ENCODE measurements around the gene SMAD3.

SMAD3 gene

DNA sequence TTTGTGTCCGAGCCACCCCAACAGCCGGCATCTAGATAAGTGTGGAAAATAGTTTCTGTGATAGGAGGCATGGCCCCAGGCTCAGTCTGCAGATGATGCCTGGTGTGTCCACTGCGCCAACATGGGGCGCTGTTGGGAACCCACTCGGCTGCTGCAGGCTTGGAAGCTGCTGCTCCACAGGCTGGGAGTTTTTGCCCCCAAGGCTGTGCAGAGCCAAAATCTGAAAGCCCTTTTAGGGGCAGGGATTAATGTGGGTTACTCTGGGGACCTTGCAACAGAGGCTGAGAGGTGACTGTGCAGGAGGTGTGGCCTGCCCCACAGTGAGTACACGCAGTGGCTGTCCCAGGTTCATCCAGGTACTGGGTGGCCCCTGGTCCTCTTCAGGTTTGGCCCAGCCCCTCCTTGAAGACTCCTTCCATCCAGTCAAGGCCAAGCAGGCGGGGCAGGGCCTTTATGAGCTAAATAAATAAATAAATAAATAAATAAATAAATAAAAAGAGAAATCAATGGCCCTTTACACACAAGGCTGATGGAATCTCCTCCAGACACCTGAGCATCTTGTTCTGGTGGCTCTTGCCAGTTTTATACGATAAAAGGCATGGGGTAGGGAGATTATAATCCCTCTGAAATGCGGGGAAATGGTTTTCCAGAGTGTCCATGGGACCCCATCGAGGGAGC, 115.3 kb downstream of the SMAD3 start:
- no peak for DNase-seq (ENCODE audit: low read depth in 2 of 2)

- DNase-seq (ENCODE audit: low read depth in 2 of 2) = no peak
Measured at GRCh38 chr15:67181221-67181639, 115.8 kb downstream of the SMAD3 start.

DNA sequence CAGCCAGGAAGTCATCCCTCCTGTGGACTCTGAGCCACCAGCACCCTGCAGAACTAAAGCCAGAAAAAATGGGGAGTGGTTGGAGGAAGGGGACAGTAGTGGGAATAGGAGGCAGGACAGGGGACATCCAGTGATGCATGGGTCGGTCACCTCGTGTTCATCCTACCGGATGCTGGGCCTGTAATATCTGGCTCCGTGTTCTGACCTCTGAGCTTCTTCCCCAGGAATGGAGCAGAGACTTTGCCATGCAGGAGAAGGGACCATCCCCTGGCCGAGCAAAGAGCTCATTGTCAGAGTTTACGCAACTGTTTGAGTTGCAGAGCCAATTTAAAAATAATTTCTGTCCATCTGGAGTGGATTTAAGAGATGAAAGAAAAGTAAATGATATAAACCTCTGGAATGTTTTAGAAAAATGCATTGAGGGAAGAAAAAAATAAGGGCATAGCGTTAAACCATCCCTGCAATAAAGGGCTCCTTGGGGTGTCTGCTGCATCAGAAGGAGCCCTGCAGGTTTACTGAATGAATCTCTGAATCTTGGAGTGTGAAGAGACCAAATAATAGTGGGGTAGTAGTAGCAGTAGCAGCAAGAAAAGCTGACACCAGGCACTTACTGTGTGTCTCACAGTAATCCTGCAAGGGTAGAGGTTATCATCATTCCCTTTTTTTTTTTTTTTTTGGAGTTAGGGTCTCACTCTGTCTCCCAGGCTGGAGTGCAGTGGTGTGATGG, 118.2 kb downstream of the SMAD3 start:
- no peak for DNase-seq (ENCODE audit: low read depth in 2 of 2)

GRCh38 chr15:67184208-67184925, 119.0 kb downstream of the SMAD3 start:
- DNase-seq (ENCODE audit: low read depth in 2 of 2) = no peak

GRCh38 chr15:67185051-67185450, 119.6 kb downstream of the SMAD3 start:
- DNase-seq (ENCODE audit: low read depth in 2 of 2) = no peak

DNA sequence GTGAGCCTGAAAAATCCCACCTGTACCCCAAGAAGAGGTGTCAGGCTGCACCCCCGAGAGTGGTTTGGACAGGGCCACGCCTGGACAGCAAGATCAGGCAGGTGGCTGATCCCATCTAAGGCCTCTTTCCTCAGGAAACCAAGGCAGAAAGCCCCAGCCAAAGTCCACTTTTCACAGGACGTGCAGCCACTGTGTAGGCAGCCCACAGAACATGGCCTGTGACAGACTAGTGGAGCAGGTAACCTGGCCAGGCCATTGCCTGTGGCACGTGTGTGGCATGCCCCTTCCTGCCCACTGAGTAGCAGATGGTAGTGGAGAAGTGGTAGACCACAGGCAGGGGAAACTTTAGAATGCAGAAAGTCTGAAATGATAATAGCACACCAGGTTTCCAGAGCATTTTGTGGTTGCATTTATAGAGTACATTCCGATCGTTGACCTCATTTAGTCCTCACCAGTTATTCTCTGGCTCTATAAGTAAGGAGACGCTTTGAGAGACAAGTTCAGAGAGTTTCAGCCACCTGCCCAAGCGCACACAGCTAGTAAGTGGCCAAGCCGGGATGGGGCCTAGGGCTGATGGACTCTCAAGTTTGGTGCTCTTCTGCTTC, 120.3 kb downstream of the SMAD3 start:
- DNase-seq (ENCODE audit: low read depth in 2 of 2) = no peak

DNA sequence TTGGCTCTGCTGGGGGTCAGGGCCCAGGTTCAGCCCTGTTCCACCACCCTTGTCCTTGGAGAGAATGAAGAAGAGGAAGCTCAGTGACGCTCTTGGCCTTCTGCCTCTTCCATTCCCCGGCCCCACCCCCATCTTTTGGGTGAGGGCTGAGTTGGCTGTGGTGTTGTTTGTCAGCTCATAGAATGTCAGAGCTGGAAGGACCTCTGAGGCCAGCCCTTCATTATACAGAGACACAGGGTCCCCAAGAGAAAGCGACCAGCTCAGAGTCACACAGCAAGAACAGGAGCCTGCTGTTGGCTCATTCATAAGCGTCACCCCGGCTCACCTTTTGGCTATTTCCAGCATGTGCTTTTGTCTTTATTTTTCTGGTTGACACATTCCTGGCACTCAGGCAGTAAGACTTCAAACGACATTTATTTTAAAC, 120.8 kb downstream of the SMAD3 start:
- no peak for DNase-seq (ENCODE audit: low read depth in 2 of 2)

DNA sequence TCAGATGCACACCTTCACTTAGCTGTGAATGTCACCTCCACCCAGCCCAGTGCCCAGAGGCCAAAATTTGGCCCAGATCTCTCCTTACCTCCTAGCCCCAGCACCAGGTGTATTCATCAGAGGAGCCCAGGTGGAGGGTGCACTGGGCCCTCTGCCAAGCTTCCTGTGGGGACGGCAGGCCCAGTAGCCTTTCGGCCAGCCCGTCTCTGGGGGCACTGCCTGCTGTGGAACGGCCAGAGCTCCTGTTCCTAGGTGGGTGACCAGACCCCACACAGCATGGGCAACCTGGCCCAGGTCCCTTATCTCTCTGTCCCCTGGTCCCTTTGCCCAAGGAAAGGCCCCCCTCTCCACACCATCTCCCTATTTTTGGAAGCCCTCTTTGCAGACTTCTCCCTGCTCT, 121.3 kb downstream of the SMAD3 start:
- DNase-seq (ENCODE audit: low read depth in 2 of 2) = no peak

DNA sequence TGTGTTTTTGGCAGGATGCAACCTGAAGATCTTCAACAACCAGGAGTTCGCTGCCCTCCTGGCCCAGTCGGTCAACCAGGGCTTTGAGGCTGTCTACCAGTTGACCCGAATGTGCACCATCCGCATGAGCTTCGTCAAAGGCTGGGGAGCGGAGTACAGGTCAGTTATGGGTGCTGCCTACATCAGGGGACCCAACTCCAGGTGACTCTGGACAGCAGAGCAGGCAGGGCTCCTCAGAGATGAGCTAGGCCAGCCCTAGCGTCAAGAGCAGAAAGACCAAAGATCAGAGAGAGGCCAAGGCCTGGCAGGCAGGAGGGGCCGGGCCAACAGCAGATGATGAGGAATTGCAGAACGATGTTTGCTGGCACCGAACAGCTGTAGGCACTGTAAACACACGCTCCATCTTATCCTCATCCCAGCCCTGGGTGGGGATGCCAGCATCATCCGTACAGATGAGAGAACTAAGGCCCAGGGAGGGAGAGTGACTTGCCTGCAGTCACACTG, 122.0 kb downstream of the SMAD3 start:
- DNase-seq (ENCODE audit: low read depth in 2 of 2) = no peak

GRCh38 chr15:67188551-67189218, 123.3 kb downstream of the SMAD3 start:
- DNase-seq (ENCODE audit: low read depth in 2 of 2) = no peak

DNA sequence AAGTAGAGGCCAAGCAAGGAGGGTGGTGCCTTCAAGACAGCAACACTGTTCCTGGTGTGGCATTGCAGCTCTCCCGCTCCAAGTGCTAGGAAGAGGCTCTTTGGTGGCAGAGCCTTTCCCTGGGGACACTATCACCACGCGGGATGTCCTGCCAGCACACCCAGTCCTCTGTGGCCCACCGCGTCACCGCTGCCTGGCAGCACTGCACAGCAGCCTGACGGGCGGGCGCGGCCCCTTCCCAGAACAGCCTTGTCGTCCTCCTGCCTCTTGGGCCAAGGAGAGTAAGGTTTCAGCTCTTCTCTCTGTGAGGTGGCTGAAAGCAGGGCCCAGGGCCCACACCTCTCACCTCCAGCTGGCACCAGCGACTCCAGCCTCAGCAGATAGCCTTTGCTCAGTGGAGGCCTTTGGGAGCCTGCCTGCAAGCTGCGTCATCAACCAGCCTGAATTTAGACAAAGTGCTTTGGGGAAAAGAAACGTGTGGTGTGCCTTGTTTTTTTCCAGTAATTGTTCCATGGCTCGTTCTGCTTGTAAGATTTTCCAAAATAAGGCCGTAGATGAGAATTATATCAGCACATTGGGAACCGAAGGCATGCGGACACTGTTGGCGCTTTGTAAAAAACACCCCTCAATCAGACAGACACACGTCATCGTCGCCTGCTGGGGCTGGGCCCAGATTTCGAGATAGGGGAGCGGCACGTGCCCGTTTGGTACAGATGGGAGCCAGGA, 124.1 kb downstream of the SMAD3 start:
- no peak for DNase-seq (ENCODE audit: low read depth in 2 of 2)

- no peak for DNase-seq (ENCODE audit: low read depth in 2 of 2)
Measured at GRCh38 chr15:67190326-67190725, 124.9 kb downstream of the SMAD3 start.

- DNase-seq (ENCODE audit: low read depth in 2 of 2) = no peak
Measured at GRCh38 chr15:67190813-67191212, 125.4 kb downstream of the SMAD3 start.

DNA sequence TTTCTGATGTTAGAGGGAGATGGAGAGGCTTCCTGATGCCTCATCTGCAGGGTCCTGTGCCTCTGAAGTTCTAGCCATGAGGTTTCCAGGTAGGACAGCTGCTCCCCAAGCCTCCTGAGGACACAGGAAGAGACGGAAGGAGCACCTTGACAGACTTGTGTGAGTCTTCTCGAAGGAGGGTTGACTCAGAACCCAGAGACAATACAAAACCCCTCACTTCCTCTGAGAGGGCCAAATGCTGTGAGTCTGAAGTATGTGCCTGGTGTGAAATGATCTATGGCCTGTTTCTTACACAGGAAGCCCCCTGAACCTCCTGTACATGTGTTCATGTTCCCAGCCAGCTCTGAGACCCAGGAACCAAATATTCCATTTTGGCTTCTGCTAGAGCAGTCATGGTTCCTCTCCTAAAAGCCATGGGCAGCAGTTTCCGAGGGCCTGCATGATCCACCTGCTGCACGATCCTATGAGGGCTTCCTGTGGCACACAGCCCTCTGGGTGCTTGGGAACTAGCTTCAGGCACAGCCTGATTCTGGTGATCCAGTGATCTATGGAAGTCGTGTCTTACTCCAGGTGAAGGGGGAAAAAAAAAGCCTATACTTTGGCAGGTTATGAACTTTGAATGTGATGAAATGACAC, 126.9 kb downstream of the SMAD3 start:
- no peak for DNase-seq (ENCODE audit: low read depth in 2 of 2)

DNA sequence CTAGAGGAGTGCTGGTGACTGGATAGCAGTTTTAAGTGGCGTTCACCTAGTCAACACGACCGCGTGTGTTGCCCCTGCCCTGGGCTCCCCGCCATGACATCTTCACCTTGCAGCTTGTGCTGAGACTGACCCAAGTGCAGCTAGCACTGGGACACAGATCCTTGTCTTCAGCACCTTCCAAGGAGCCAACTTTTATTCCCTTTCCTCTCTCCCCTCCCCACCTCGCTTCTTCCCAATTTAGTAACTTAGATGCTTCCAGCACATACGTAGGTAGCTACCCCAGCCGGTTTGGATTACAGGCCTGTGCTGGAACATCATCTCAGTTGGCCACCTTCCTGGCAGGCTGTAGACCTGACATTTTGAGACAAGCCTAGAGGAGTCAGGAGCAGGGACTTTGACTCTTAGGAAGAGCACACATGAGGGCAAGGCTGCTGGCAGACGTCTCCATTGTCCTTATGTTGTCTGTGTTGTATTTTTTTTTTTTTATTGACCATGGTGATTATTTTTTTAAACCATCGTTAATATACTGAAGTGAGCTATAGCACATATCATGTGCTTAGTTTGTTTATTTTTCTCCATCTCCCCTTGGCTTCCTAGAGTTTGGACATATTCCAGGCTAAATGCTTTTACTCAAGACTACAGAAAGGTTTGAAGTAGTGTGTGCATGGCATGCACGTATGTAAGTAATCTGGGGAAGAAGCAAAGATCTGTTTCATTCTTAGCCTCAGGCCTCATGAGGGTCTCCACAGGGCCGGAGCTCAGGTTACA, 128.0 kb downstream of the SMAD3 start:
- DNase-seq (ENCODE audit: low read depth in 2 of 2) = no peak

- no peak for DNase-seq (ENCODE audit: low read depth in 2 of 2)
Measured at GRCh38 chr15:67194171-67195114, 129.0 kb downstream of the SMAD3 start.

GRCh38 chr15:67195305-67195704, 129.9 kb downstream of the SMAD3 start:
- DNase-seq (ENCODE audit: low read depth in 2 of 2) = no peak

- DNase-seq (ENCODE audit: low read depth in 2 of 2) = no peak
Measured at GRCh38 chr15:67196222-67196621, 130.8 kb downstream of the SMAD3 start.
